ENCODE data around the gene TMEM203. TPM values are rescaled to one million over a fixed set of nuclear protein-coding genes. Genes with fewer than 3 reads are reported as not detected.

Gene TMEM203
- polyA plus RNA-seq, 1 donor (not counting 4 experiments of a cell fraction or from before 2014, with no cell fraction given) = 29.2 TPM

- TF ChIP-seq EZH2 (IDR thresholded peaks at IDR 0.05; ENCODE audit: low read length) = peak; percentile 65
- TF ChIP-seq, protein P1, sequence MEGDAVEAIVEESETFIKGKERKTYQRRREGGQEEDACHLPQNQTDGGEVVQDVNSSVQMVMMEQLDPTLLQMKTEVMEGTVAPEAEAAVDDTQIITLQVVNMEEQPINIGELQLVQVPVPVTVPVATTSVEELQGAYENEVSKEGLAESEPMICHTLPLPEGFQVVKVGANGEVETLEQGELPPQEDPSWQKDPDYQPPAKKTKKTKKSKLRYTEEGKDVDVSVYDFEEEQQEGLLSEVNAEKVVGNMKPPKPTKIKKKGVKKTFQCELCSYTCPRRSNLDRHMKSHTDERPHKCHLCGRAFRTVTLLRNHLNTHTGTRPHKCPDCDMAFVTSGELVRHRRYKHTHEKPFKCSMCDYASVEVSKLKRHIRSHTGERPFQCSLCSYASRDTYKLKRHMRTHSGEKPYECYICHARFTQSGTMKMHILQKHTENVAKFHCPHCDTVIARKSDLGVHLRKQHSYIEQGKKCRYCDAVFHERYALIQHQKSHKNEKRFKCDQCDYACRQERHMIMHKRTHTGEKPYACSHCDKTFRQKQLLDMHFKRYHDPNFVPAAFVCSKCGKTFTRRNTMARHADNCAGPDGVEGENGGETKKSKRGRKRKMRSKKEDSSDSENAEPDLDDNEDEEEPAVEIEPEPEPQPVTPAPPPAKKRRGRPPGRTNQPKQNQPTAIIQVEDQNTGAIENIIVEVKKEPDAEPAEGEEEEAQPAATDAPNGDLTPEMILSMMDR (optimal IDR thresholded peaks at IDR 0.05 in 1 of 3, IDR thresholded peaks at IDR 0.05 in 1 of 3, conservative IDR thresholded peaks at IDR 0.05 in 1 of 3; ENCODE audit: extremely low read depth in 1 of 3, insufficient read depth in 2 of 3, low read length in 3 of 3) = no peak
- no peak overlapping the region for H3K4me3 ChIP-seq (ENCODE audit: control insufficient read depth in 2 of 3, extremely low read depth in 1 of 3, insufficient read depth in 2 of 3, low read depth in 1 of 3, low read length in 3 of 3)
- peaks cover 63% of the 10 kb centered on the region for H3K27me3 ChIP-seq (ENCODE audit: control insufficient read depth, extremely low read depth, insufficient read depth, low read length)
- no peak overlapping the region for H3K4me2 ChIP-seq (ENCODE audit: control insufficient read depth, extremely low read depth, insufficient read depth, low read depth, low read length)
- FAIRE-seq = no peak
- H3K27ac ChIP-seq (ENCODE audit: control insufficient read depth, insufficient read depth, low read length) = no peak overlapping the region
- H3K79me2 ChIP-seq (ENCODE audit: control insufficient read depth, insufficient read depth, low read length) = no peaks in the 10 kb centered on the region
- no peaks in the 10 kb centered on the region for H3K4me1 ChIP-seq (ENCODE audit: control insufficient read depth, extremely low read depth, insufficient read depth, low read length)
- no peaks in the 10 kb centered on the region for H3K9me3 ChIP-seq (ENCODE audit: control insufficient read depth, low read depth, low read length)
- H4K20me1 ChIP-seq (ENCODE audit: control insufficient read depth, extremely low read depth, insufficient read depth, low read length) = peaks cover 14% of the 10 kb centered on the region
- no peaks in the 10 kb centered on the region for H3K36me3 ChIP-seq (ENCODE audit: control insufficient read depth in 2 of 2, extremely low read depth in 1 of 2, insufficient read depth in 2 of 2, low read length in 2 of 2)
- no peaks in the 10 kb centered on the region for H3K9me1 ChIP-seq (ENCODE audit: control insufficient read depth, extremely low read depth, insufficient read depth, low read length)
- H3K9ac ChIP-seq (ENCODE audit: control insufficient read depth, extremely low read depth, insufficient read depth, low read length) = no peak overlapping the region
- DNase-seq (ENCODE audit: low read depth, low spot score) = no peak
- dilution Hi-C loops (cut with MboI; ENCODE audit: extremely low pct_ligation_motif_present, low sequenced_read_pairs) = no loop called here
- H2AFZ ChIP-seq (ENCODE audit: control insufficient read depth, low read length) = no peak overlapping the region
These were observed 31.4 kb downstream of the TMEM203 start for GRCh38 chr9:137173796-137174664.

DNA sequence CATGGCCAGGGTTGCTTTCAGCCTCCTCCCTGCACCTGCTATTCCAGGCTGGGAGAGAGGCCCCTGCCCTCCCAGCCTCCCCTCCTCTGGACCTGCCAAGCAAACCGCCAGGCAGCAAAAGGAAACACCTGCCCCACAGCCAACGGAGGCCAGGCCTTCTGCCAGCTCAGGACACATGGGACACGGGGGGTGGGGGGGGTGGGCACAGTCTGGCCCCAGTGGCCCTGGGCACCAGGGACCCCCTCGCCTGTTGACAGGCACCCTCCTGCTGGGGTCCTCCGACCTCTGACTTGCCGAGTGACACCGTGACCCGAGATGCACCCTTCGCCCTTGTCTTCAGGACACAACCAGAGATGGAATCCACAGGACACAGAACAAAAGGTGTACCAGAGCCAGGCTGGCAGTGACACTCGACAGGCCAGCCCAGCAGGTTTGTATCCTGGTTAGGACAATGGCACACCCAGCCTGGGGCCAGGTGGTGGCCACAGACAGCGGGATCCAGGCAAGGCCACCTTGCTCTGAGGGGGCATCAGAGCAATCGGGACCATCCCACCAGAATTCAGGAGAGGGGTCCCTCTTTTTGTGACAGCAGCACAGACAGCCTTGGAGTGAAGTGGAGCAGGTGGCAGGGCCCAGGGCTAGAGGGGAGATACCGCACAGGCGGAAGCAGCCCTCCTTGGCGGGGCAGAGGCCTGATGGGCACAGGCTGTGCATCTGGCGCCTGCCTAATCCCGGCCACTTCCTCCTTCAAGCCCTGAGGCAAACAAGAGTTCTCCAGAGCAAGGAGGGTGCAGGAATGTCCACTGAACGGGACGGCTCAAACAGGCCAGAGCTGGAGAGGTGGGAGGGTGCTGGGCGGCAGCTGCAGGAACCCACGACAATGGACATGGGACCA lies 32.3 kb downstream of the TMEM203 start:
- Histone ChIP-seq H2AFZ (ENCODE audit: control insufficient read depth, low read length) (no peak overlapping the region), H3K9me1 (ENCODE audit: control insufficient read depth, extremely low read depth, insufficient read depth, low read length) (no peaks in the 10 kb centered on the region), H3K79me2 (ENCODE audit: control insufficient read depth, insufficient read depth, low read length) (no peaks in the 10 kb centered on the region), H3K27ac (ENCODE audit: control insufficient read depth, insufficient read depth, low read length) (no peak overlapping the region), H3K4me1 (ENCODE audit: control insufficient read depth, extremely low read depth, insufficient read depth, low read length) (no peaks in the 10 kb centered on the region), H4K20me1 (ENCODE audit: control insufficient read depth, extremely low read depth, insufficient read depth, low read length) (peaks cover 14% of the 10 kb centered on the region), H3K4me2 (ENCODE audit: control insufficient read depth, extremely low read depth, insufficient read depth, low read depth, low read length) (no peak overlapping the region), H3K9me3 (ENCODE audit: control insufficient read depth, low read depth, low read length) (no peaks in the 10 kb centered on the region), H3K27me3 (ENCODE audit: control insufficient read depth, extremely low read depth, insufficient read depth, low read length) (peaks cover 71% of the 10 kb centered on the region), H3K36me3 (ENCODE audit: control insufficient read depth in 2 of 2, extremely low read depth in 1 of 2, insufficient read depth in 2 of 2, low read length in 2 of 2) (no peaks in the 10 kb centered on the region), H3K9ac (ENCODE audit: control insufficient read depth, extremely low read depth, insufficient read depth, low read length) (no peak overlapping the region), H3K4me3 (ENCODE audit: control insufficient read depth in 2 of 3, extremely low read depth in 1 of 3, insufficient read depth in 2 of 3, low read depth in 1 of 3, low read length in 3 of 3) (no peak overlapping the region)
- DNase-seq (ENCODE audit: low read depth, low spot score) (no peak), FAIRE-seq (no peak)
- no peak for TF ChIP-seq EZH2 (IDR thresholded peaks at IDR 0.05; ENCODE audit: low read length)
- TF ChIP-seq, protein P1 (optimal IDR thresholded peaks at IDR 0.05 in 1 of 3, IDR thresholded peaks at IDR 0.05 in 1 of 3, conservative IDR thresholded peaks at IDR 0.05 in 1 of 3; ENCODE audit: extremely low read depth in 1 of 3, insufficient read depth in 2 of 3, low read length in 3 of 3) = no peak
- dilution Hi-C loops (cut with MboI; ENCODE audit: extremely low pct_ligation_motif_present, low sequenced_read_pairs) = no loop called here

Data from keratinocyte (primary cell).